ENCODE data around the gene ARHGEF2. TPM values are rescaled to one million over a fixed set of nuclear protein-coding genes. Genes with fewer than 3 reads are reported as not detected.

ARHGEF2 gene
- polyA plus RNA-seq, 2 of the 4 experiments (the other 2 are of a cell fraction): 21.3 to 67.4 TPM

- Histone ChIP-seq H3K4me1 (peaks cover 73% of the 10 kb centered on the region), H3K4me2 (peak overlapping the region; percentile 93), H3K4me3 (peak overlapping the region; percentile 90), H3K9me3 (no peaks in the 10 kb centered on the region), H3K27ac (peak overlapping the region; percentile 98 to 99)
- WGBS (ENCODE audit: missing lambda C conversion rate): 18% methylated on average over 5 of the region's 5 CpGs
- ATAC-seq: peak; percentile 15 to 51; a peak in 4 of 6 replicates
- ChIA-PET POLR2A (no interaction called here), CTCF (interaction anchor here (1.1 to 24.7 kb wide), 10 partner anchors 11 to 89 kb away, joined by 3 to 423 read pairs (median 9); partner anchors contain the start of gene RXFP4)
- no peak for FAIRE-seq
- DNase-seq (ENCODE audit: low read depth in 1 of 2, low spot score in 1 of 2): no peak
- no peak for TF ChIP-seq POLR2A (IDR thresholded peaks at IDR 0.05; ENCODE audit: low read length)
- no peak for TF ChIP-seq RARB (CRISPR knock-in tag; IDR thresholded peaks at IDR 0.05)
- no peak for TF ChIP-seq FOXS1 (CRISPR knock-in tag; IDR thresholded peaks at IDR 0.05)
- no peak for TF ChIP-seq TP53 (CRISPR knock-in tag; IDR thresholded peaks at IDR 0.05)
- TF ChIP-seq EP300 (IDR thresholded peaks at IDR 0.05): no peak
- no peak for TF ChIP-seq NPAS2 (CRISPR knock-in tag; IDR thresholded peaks at IDR 0.05; ENCODE audit: borderline replicate concordance)
- no peak for TF ChIP-seq TFCP2L1 (CRISPR knock-in tag; IDR thresholded peaks at IDR 0.05)
- TF ChIP-seq HMGXB4 (CRISPR knock-in tag; IDR thresholded peaks at IDR 0.05; ENCODE audit: borderline replicate concordance): no peak
- TF ChIP-seq MYC (IDR thresholded peaks at IDR 0.05; ENCODE audit: borderline replicate concordance, low read length): no peak
- TF ChIP-seq KDM1A (IDR thresholded peaks at IDR 0.05; ENCODE audit: low read depth): no peak
- no peak for TF ChIP-seq HES2 (IDR thresholded peaks at IDR 0.05)
- no peak for TF ChIP-seq SMC3 (IDR thresholded peaks at IDR 0.05)
- TF ChIP-seq HOXA7 (CRISPR knock-in tag; IDR thresholded peaks at IDR 0.05): no peak
- TF ChIP-seq ZC3H11A (IDR thresholded peaks at IDR 0.05): no peak
- TF ChIP-seq BCL3 (IDR thresholded peaks at IDR 0.05): no peak
- no peak for TF ChIP-seq NFE2L2 (conservative IDR thresholded peaks at IDR 0.05; ENCODE audit: low read length)
- TF ChIP-seq BHLHE40 (IDR thresholded peaks at IDR 0.05; ENCODE audit: low read depth, low read length): no peak
- no peak for TF ChIP-seq EHF (CRISPR knock-in tag; IDR thresholded peaks at IDR 0.05)
- TF ChIP-seq FOSB (CRISPR knock-in tag; IDR thresholded peaks at IDR 0.05): no peak
- TF ChIP-seq CTCF (IDR thresholded peaks at IDR 0.05): no peak
Observed at GRCh38 chr1:155976913-155977689, 1.2 kb downstream of the ARHGEF2 start.
